OCI-M2 (cell line): Measurements from ENCODE around the gene ATAD1.

Source experiments
- DNase-seq: peaks from one replicate; lab custom pipeline; 2025; ENCODE audit not compliant: unreplicated experiment; lab: John Stamatoyannopoulos, UW

Gene ATAD1

GRCh38 chr10:87721781-87722180 is 96.2 kb downstream of the ATAD1 start:
- no peak for DNase-seq

- DNase-seq, result no peak
Measured at GRCh38 chr10:87720665-87721064, 97.4 kb downstream of the ATAD1 start.

GRCh38 chr10:87716348-87716670 is 101.7 kb downstream of the ATAD1 start:
- no peak for DNase-seq

- no peak for DNase-seq
Measured at GRCh38 chr10:87715552-87716347, 102.3 kb downstream of the ATAD1 start.

- DNase-seq, result no peak
Measured at GRCh38 chr10:87713707-87714106, 104.3 kb downstream of the ATAD1 start.

GRCh38 chr10:87712913-87713616 is 105.0 kb downstream of the ATAD1 start:
- DNase-seq, result no peak

- no peak for DNase-seq
Measured at GRCh38 chr10:87707254-87707653, 110.8 kb downstream of the ATAD1 start.

GRCh38 chr10:87706731-87707130 is 111.3 kb downstream of the ATAD1 start:
- DNase-seq, result no peak

- no peak for DNase-seq
Measured at GRCh38 chr10:87705339-87705738, 112.7 kb downstream of the ATAD1 start.

GRCh38 chr10:87703771-87704170 is 114.3 kb downstream of the ATAD1 start:
- DNase-seq, result no peak

GRCh38 chr10:87702973-87703294 is 115.1 kb downstream of the ATAD1 start:
- DNase-seq, result no peak

- DNase-seq, result no peak
Measured at GRCh38 chr10:87702260-87702972, 115.6 kb downstream of the ATAD1 start.
